Adrenal gland (tissue), 5 donors: Measurements from ENCODE around the gene RSF1.
A peak's percentile ranks its signal among the peaks of the same experiment; 100 is the strongest.

ENCODE experiments used
- POLR2A ChIP-seq, 2 donors: fragments of 450-650 bp; IDR thresholded peaks; one replicate each; pipeline ENCODE4 v1.6.1; 2017; ENCODE audit warnings: antibody characterized with exemption in 2 of 2, mild to moderate bottlenecking in 2 of 2, moderate library complexity in 1 of 2
- TF ChIP-seq, protein P1 (sequence below), 6 experiments: fragments of 450-650 bp in 4 of 6; fragments of 200-600 bp in 2 of 6; sonication (generic) in 1 of 6; IDR thresholded peaks; 1 replicate in 5 of 6; 2 replicates in 1 of 6; pipeline versions ENCODE4 v1.5.1 to v1.8.0; 2016 to 2021; ENCODE audit warnings: antibody characterized with exemption in 6 of 6, mild to moderate bottlenecking in 2 of 6, moderate library complexity in 1 of 6
- donor health status: DM: no; HTN: no; CAD: no.

DNA sequence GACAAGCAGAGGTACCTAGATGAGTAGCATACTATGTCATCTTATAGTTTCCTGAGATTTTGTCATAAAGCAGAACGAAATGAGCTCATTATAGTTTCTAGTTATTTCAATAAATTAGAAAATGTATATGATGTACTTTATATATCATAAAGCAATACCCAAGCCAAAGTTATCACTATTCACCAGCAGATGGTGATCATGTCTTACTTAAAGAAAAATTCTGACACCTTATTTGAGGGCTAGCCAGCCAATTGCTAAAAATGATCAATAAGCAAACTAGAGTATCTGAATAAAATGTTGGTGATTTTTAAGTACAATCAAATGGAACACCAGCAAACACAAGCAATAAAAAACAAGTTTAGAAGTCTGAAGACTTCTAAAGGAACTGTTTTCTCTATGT lies 44.1 kb downstream of the RSF1 start:
- no peak for TF ChIP-seq POLR2A (IDR thresholded peaks at IDR 0.05)
- TF ChIP-seq, protein P1, sequence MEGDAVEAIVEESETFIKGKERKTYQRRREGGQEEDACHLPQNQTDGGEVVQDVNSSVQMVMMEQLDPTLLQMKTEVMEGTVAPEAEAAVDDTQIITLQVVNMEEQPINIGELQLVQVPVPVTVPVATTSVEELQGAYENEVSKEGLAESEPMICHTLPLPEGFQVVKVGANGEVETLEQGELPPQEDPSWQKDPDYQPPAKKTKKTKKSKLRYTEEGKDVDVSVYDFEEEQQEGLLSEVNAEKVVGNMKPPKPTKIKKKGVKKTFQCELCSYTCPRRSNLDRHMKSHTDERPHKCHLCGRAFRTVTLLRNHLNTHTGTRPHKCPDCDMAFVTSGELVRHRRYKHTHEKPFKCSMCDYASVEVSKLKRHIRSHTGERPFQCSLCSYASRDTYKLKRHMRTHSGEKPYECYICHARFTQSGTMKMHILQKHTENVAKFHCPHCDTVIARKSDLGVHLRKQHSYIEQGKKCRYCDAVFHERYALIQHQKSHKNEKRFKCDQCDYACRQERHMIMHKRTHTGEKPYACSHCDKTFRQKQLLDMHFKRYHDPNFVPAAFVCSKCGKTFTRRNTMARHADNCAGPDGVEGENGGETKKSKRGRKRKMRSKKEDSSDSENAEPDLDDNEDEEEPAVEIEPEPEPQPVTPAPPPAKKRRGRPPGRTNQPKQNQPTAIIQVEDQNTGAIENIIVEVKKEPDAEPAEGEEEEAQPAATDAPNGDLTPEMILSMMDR (IDR thresholded peaks at IDR 0.05) = peak in 5 of 6 experiments; percentile 8 to 43 (median 29)
